Heart left ventricle (tissue), 13 donors: ENCODE data around the gene FBXW5.

Source experiments
- POLR2A ChIP-seq, 2 donors: fragments of 450-650 bp; IDR thresholded peaks; one replicate each; pipeline ENCODE4 v1.6.1; 2017; ENCODE audit warnings: antibody characterized with exemption in 2 of 2, mild to moderate bottlenecking in 2 of 2, moderate library complexity in 2 of 2
- TF ChIP-seq, protein P1 (sequence below), 12 donors: fragments of 200-600 bp; sonication (generic) in 4 of 12; IDR thresholded peaks; one replicate each; pipeline versions ENCODE4 v1.5.0 to v1.8.0; 2018 to 2022; ENCODE audit warnings: antibody characterized with exemption in 12 of 12, mild to moderate bottlenecking in 5 of 12
- donor health status: ischemic (EF 13 %, LVEDD 7.1; RV severe dilation, severe dysfunction).
- donor health status: DM: no; HTN: yes; CAD: no.
- donor health status: DM: no; HTN: no; CAD: no.
- donor health status: ischemic (EF 25% LVEDD 6.9; RV normal size, moderate dysfunction).
- donor health status: ischemic (EF 25% LVEDD 5.7; RV mildly dilated, moderate dysfunction).
- donor health status: ischemic (EF 35%, LVEDD 5.7; RV mildly dilated, moderate dysfunction).
- donor health status: nonischemic (EF 11% LVEDD 7.7; RV severe dilation, severe dysfunction).
- donor health status: DM: yes; HTN: yes; CAD: no.
- donor health status: PGD.
- donor health status: ischemic (EF 29% LVEDD 5.4; RV normal size, mild dysfunction).
- donor health status: nonischemic (EF 23%, LVEDD 6.1; RV moderate dilation, normal function).

DNA sequence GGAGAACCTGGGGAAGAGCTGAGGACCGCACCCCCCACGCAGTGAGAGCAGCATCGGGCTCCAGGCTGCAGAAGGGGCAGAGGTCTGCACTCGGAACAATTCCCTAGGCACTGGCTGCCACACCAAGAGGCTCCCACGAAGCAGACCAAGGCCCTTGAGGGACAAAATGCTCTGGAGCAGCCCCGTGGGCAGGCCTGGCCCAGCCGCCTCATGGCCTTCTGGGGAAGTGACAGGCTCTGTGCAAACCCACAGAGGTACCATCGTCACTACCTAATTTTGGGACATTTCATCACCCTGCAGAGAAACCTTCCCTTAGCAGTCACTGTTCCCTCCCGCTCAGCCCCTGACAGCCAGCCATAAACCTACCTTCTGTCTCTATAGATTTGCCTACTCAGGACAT, 15.9 kb downstream of the FBXW5 start:
- TF ChIP-seq, protein P1, sequence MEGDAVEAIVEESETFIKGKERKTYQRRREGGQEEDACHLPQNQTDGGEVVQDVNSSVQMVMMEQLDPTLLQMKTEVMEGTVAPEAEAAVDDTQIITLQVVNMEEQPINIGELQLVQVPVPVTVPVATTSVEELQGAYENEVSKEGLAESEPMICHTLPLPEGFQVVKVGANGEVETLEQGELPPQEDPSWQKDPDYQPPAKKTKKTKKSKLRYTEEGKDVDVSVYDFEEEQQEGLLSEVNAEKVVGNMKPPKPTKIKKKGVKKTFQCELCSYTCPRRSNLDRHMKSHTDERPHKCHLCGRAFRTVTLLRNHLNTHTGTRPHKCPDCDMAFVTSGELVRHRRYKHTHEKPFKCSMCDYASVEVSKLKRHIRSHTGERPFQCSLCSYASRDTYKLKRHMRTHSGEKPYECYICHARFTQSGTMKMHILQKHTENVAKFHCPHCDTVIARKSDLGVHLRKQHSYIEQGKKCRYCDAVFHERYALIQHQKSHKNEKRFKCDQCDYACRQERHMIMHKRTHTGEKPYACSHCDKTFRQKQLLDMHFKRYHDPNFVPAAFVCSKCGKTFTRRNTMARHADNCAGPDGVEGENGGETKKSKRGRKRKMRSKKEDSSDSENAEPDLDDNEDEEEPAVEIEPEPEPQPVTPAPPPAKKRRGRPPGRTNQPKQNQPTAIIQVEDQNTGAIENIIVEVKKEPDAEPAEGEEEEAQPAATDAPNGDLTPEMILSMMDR (IDR thresholded peaks at IDR 0.05): peak in 5 of 12 donors; percentile 14 to 31 (median 25)
- no peak for TF ChIP-seq POLR2A (IDR thresholded peaks at IDR 0.05)
